SK-N-MC (cell line): Measurements from ENCODE around the gene BIK.

Source experiments
- DNase-seq: peaks from one replicate; pipeline ENCODE4 v3.0.0-alpha.2; 2011; ENCODE audit warnings: low read depth, low spot score
- H3K27ac ChIP-seq: fragments of 200-600 bp; sonication (generic); 2 replicates; pipeline ENCODE4 v1.5.1; 2016; ENCODE audit warnings: mixed run types
- H3K36me3 ChIP-seq: fragments of 200-600 bp; sonication (generic); 2 replicates; pipeline ENCODE4 v1.6.1; 2017; ENCODE audit warnings: antibody characterized with exemption, low read length, mixed read lengths; ENCODE audit not compliant: insufficient read depth
- H3K4me3 ChIP-seq: fragments of 200-600 bp; sonication (generic); 2 replicates; pipeline ENCODE4 v1.5.1; 2016
- H3K9ac ChIP-seq: fragments of 200-600 bp; sonication (generic); 2 replicates; pipeline ENCODE4 v1.8.0; 2017; ENCODE audit warnings: mixed run types, mixed read lengths; ENCODE audit not compliant: insufficient read length
- H3K9me3 ChIP-seq: fragments of 200-600 bp; sonication (generic); 2 replicates; pipeline ENCODE4 v1.6.1; 2017; ENCODE audit warnings: low read depth, mild to moderate bottlenecking, antibody characterized with exemption, low read length, moderate library complexity, mixed read lengths
- EZH2 ChIP-seq: fragments of 200-600 bp; sonication (generic); IDR thresholded peaks from one replicate; pipeline ENCODE4 v1.6.1; 2017; ENCODE audit warnings: antibody characterized with exemption
- FOXP2 ChIP-seq: optimal IDR thresholded peaks from 2 replicates; pipeline ENCODE3; 2011; ENCODE audit warnings: mild to moderate bottlenecking, moderate library complexity; ENCODE audit not compliant: insufficient read depth; ENCODE audit errors: extremely low read length, control extremely low read depth
- POLR2AphosphoS5 ChIP-seq: IDR thresholded peaks from 2 replicates; pipeline ENCODE4 v1.6.1; 2012; ENCODE audit warnings: mild to moderate bottlenecking, low read depth, low read length, borderline replicate concordance

Gene BIK

GRCh38 chr22:43173566-43173965, 63.0 kb downstream of the BIK start:
- DNase-seq: no peak
- H3K4me3 ChIP-seq: no peak overlapping the region
- H3K9ac ChIP-seq: no peak overlapping the region
- no peaks in the 10 kb centered on the region for H3K9me3 ChIP-seq
- no peak overlapping the region for H3K27ac ChIP-seq
- TF ChIP-seq POLR2AphosphoS5: no peak
- no peak for TF ChIP-seq EZH2
- no peak for TF ChIP-seq FOXP2
- H3K36me3 ChIP-seq: peaks cover 55% of the 10 kb centered on the region

- Histone ChIP-seq H3K9me3 (no peaks in the 10 kb centered on the region), H3K9ac (no peak overlapping the region), H3K4me3 (no peak overlapping the region), H3K27ac (no peak overlapping the region), H3K36me3 (peaks cover 61% of the 10 kb centered on the region)
- TF ChIP-seq FOXP2: no peak
- TF ChIP-seq POLR2AphosphoS5: no peak
- TF ChIP-seq EZH2: no peak
- no peak for DNase-seq
Measured at GRCh38 chr22:43173976-43174720, 63.6 kb downstream of the BIK start.

- Histone ChIP-seq H3K9ac (no peak overlapping the region), H3K4me3 (no peak overlapping the region), H3K9me3 (no peaks in the 10 kb centered on the region), H3K27ac (no peak overlapping the region), H3K36me3 (peaks cover 65% of the 10 kb centered on the region)
- TF ChIP-seq EZH2: no peak
- no peak for TF ChIP-seq FOXP2
- TF ChIP-seq POLR2AphosphoS5: no peak
- DNase-seq: no peak
Measured at GRCh38 chr22:43174941-43175531, 64.5 kb downstream of the BIK start.

GRCh38 chr22:43176090-43176489, 65.5 kb downstream of the BIK start:
- H3K27ac ChIP-seq: no peak overlapping the region
- TF ChIP-seq EZH2: no peak
- TF ChIP-seq FOXP2: no peak
- no peak for TF ChIP-seq POLR2AphosphoS5
- no peaks in the 10 kb centered on the region for H3K9me3 ChIP-seq
- peaks cover 75% of the 10 kb centered on the region for H3K36me3 ChIP-seq
- no peak for DNase-seq
- no peak overlapping the region for H3K9ac ChIP-seq
- no peak overlapping the region for H3K4me3 ChIP-seq

GRCh38 chr22:43177479-43177878, 66.9 kb downstream of the BIK start:
- no peak overlapping the region for H3K4me3 ChIP-seq
- TF ChIP-seq EZH2 (no peak), POLR2AphosphoS5 (no peak), FOXP2 (no peak)
- peaks cover 70% of the 10 kb centered on the region for H3K36me3 ChIP-seq
- H3K27ac ChIP-seq: no peak overlapping the region
- H3K9ac ChIP-seq: no peak overlapping the region
- DNase-seq: no peak
- no peaks in the 10 kb centered on the region for H3K9me3 ChIP-seq
